ENCODE results near the gene RNASEH1. TPM values are rescaled to one million over a fixed set of nuclear protein-coding genes. Genes with fewer than 3 reads are reported as not detected.

Gene RNASEH1
- total RNA-seq, 1 donor from 2014 or later = 20.9 TPM

GRCh38 chr2:3604207-3604877, 46.2 kb upstream of the RNASEH1 start:
- no peak overlapping the region for H3K27ac ChIP-seq (replicated peaks)
- TF ChIP-seq CTCF (IDR thresholded peaks at IDR 0.05; ENCODE audit: borderline replicate concordance) = no peak
- no peaks in the 10 kb centered on the region for H3K36me3 ChIP-seq
- no peak overlapping the region for H3K4me3 ChIP-seq
- no peak for DNase-seq
- H3K9me3 ChIP-seq (replicated peaks) = no peaks in the 10 kb centered on the region
- intact Hi-C loops (cut with micrococcal nuclease) = no loop called here
- H3K27me3 ChIP-seq (ENCODE audit: low read depth) = no peaks in the 10 kb centered on the region
- H3K4me1 ChIP-seq = no peaks in the 10 kb centered on the region

- no peaks in the 10 kb centered on the region for H3K36me3 ChIP-seq
- intact Hi-C loops (cut with micrococcal nuclease) = no loop called here
- no peaks in the 10 kb centered on the region for H3K9me3 ChIP-seq (replicated peaks)
- H3K27ac ChIP-seq (replicated peaks) = no peak overlapping the region
- no peak overlapping the region for H3K4me3 ChIP-seq
- H3K27me3 ChIP-seq (ENCODE audit: low read depth) = no peaks in the 10 kb centered on the region
- DNase-seq = no peak
- no peak for TF ChIP-seq CTCF (IDR thresholded peaks at IDR 0.05; ENCODE audit: borderline replicate concordance)
- H3K4me1 ChIP-seq = no peaks in the 10 kb centered on the region
These were observed 45.5 kb upstream of the RNASEH1 start for GRCh38 chr2:3603536-3604206.

- Histone ChIP-seq H3K27me3 (ENCODE audit: low read depth) (no peaks in the 10 kb centered on the region), H3K4me1 (no peaks in the 10 kb centered on the region), H3K4me3 (no peak overlapping the region), H3K27ac (replicated peaks) (no peak overlapping the region), H3K9me3 (replicated peaks) (no peaks in the 10 kb centered on the region), H3K36me3 (no peaks in the 10 kb centered on the region)
- DNase-seq = no peak
- TF ChIP-seq CTCF (IDR thresholded peaks at IDR 0.05; ENCODE audit: borderline replicate concordance) = no peak
- intact Hi-C loops (cut with micrococcal nuclease) = no loop called here
These were observed 44.6 kb upstream of the RNASEH1 start for GRCh38 chr2:3602553-3603339.

GRCh38 chr2:3601561-3602271, 43.6 kb upstream of the RNASEH1 start:
- no peaks in the 10 kb centered on the region for H3K9me3 ChIP-seq (replicated peaks)

More at GRCh38 chr2:3601561-3602271, 43.6 kb upstream of the RNASEH1 start:
- Histone ChIP-seq H3K36me3 (no peaks in the 10 kb centered on the region), H3K27me3 (ENCODE audit: low read depth) (no peaks in the 10 kb centered on the region), H3K4me3 (no peak overlapping the region), H3K4me1 (no peaks in the 10 kb centered on the region), H3K27ac (replicated peaks) (no peak overlapping the region)
- intact Hi-C loops (cut with micrococcal nuclease) = no loop called here
- no peak for TF ChIP-seq CTCF (IDR thresholded peaks at IDR 0.05; ENCODE audit: borderline replicate concordance)
- DNase-seq = no peak

Data from left ventricle myocardium inferior (tissue), 1 donor.